ENCODE results near the gene IL17RC. TPM values are rescaled to one million over a fixed set of nuclear protein-coding genes. Genes with fewer than 3 reads are reported as not detected.

Gene IL17RC
- total RNA-seq, 2 experiments from 2014 or later, result 0.22 to 0.32 TPM

GRCh38 chr3:9912294-9912935 is 4.5 kb upstream of the IL17RC start:
- TF ChIP-seq, protein P1, sequence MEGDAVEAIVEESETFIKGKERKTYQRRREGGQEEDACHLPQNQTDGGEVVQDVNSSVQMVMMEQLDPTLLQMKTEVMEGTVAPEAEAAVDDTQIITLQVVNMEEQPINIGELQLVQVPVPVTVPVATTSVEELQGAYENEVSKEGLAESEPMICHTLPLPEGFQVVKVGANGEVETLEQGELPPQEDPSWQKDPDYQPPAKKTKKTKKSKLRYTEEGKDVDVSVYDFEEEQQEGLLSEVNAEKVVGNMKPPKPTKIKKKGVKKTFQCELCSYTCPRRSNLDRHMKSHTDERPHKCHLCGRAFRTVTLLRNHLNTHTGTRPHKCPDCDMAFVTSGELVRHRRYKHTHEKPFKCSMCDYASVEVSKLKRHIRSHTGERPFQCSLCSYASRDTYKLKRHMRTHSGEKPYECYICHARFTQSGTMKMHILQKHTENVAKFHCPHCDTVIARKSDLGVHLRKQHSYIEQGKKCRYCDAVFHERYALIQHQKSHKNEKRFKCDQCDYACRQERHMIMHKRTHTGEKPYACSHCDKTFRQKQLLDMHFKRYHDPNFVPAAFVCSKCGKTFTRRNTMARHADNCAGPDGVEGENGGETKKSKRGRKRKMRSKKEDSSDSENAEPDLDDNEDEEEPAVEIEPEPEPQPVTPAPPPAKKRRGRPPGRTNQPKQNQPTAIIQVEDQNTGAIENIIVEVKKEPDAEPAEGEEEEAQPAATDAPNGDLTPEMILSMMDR (IDR thresholded peaks at IDR 0.05), result no peak
- no peak overlapping the region for H3K4me3 Mint-ChIP-seq
- peaks cover 25% of the 10 kb centered on the region for H3K4me1 Mint-ChIP-seq (ENCODE audit: low read depth)
- no peak for ATAC-seq
- H3K9me3 Mint-ChIP-seq, result no peaks in the 10 kb centered on the region
- DNase-seq, result peak; percentile 49
- POLR2A ChIA-PET, result interaction anchor here (0.7 to 2.5 kb wide), 5 partner anchors 19 to 507 kb away, joined by 3 to 9 read pairs (median 5); no protein-coding TSS in a partner anchor
- no peaks in the 10 kb centered on the region for H3K36me3 Mint-ChIP-seq (ENCODE audit: low read depth)
- H3K27ac Mint-ChIP-seq, result no peak overlapping the region
- intact Hi-C loops (cut with micrococcal nuclease), result no loop called here
- H3K27me3 Mint-ChIP-seq, result peaks cover 6% of the 10 kb centered on the region
- CTCF ChIA-PET, result interaction anchor here (1.1 to 7.0 kb wide), 3 partner anchors 20 to 34 kb away, joined by 3 to 46 read pairs (median 6); partner anchors contain the start of genes CRELD1 and JAGN1

DNA sequence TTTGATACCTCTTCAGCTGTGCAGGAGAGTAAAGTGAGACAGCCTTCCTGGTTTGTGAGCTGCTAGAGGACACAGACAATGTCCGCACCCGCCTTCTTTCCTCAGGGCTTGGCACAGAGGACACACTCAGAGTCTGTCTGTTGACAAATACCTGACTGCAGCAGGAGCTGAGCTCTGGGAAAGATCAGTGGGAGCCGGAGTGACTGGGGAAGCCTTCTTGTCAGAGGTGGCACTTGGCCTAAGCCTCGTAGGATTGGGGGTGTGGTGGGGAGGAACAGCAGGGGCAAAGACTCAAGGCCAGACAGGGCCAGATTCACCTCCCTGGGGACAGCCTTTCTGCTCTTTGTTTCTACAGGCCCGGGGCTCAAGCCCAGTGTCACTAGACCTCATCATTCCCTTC is 3.3 kb upstream of the IL17RC start:
- H3K27me3 Mint-ChIP-seq, result peaks cover 6% of the 10 kb centered on the region
- ChIA-PET CTCF (interaction anchor here (0.9 to 7.0 kb wide), 6 partner anchors 9 to 68 kb away, joined by 3 to 46 read pairs (median 3); partner anchors contain the start of genes CRELD1 and IL17RE), POLR2A (interaction anchor here (1.4 kb wide), 1 partner anchor 19 kb away, joined by 7 read pairs; no protein-coding TSS in a partner anchor)
- H3K36me3 Mint-ChIP-seq (ENCODE audit: low read depth), result no peaks in the 10 kb centered on the region
- ATAC-seq (no peak), DNase-seq (no peak)
- TF ChIP-seq, protein P1 (IDR thresholded peaks at IDR 0.05), result no peak
- intact Hi-C loops (cut with micrococcal nuclease), result no loop called here
- H3K4me1 Mint-ChIP-seq (ENCODE audit: low read depth), result peaks cover 25% of the 10 kb centered on the region
- H3K4me3 Mint-ChIP-seq, result no peak overlapping the region
- no peaks in the 10 kb centered on the region for H3K9me3 Mint-ChIP-seq
- H3K27ac Mint-ChIP-seq, result no peak overlapping the region

- CTCF ChIA-PET, result interaction anchor here (0.9 to 7.0 kb wide), 6 partner anchors 9 to 68 kb away, joined by 3 to 46 read pairs (median 3); partner anchors contain the start of genes CRELD1 and IL17RE
- ATAC-seq, result no peak
- no peak for DNase-seq
- TF ChIP-seq, protein P1 (IDR thresholded peaks at IDR 0.05), result no peak
- Mint-ChIP-seq H3K9me3 (no peaks in the 10 kb centered on the region), H3K4me3 (no peak overlapping the region), H3K27ac (no peak overlapping the region), H3K4me1 (ENCODE audit: low read depth) (peaks cover 25% of the 10 kb centered on the region), H3K27me3 (peaks cover 6% of the 10 kb centered on the region), H3K36me3 (ENCODE audit: low read depth) (no peaks in the 10 kb centered on the region)
- intact Hi-C loops (cut with micrococcal nuclease), result no loop called here
- POLR2A ChIA-PET, result interaction anchor here (0.8 to 1.4 kb wide), 2 partner anchors 19 to 23 kb away, joined by 3 to 7 read pairs; no protein-coding TSS in a partner anchor
Measured at GRCh38 chr3:9914011-9914410, 2.9 kb upstream of the IL17RC start.

- POLR2A ChIA-PET, result interaction anchor here (0.8 to 1.4 kb wide), 2 partner anchors 18 to 24 kb away, joined by 3 to 7 read pairs; no protein-coding TSS in a partner anchor
- DNase-seq (peak; percentile 50), ATAC-seq (peak; percentile 51)
- H3K27ac Mint-ChIP-seq, result no peak overlapping the region
- H3K36me3 Mint-ChIP-seq (ENCODE audit: low read depth), result no peaks in the 10 kb centered on the region
- peaks cover 6% of the 10 kb centered on the region for H3K27me3 Mint-ChIP-seq
- peaks cover 18% of the 10 kb centered on the region for H3K4me1 Mint-ChIP-seq (ENCODE audit: low read depth)
- H3K4me3 Mint-ChIP-seq, result peak overlapping the region; percentile 26
- H3K9me3 Mint-ChIP-seq, result no peaks in the 10 kb centered on the region
- CTCF ChIA-PET, result interaction anchor here (0.9 to 7.0 kb wide), 5 partner anchors 10 to 69 kb away, joined by 3 to 46 read pairs (median 3); partner anchors contain the start of genes CRELD1 and IL17RE
- intact Hi-C loops (cut with micrococcal nuclease), result no loop called here
- TF ChIP-seq, protein P1 (IDR thresholded peaks at IDR 0.05), result no peak
Measured at GRCh38 chr3:9914559-9915253, 2.2 kb upstream of the IL17RC start.
